MM.1S (cell line): Measurements from ENCODE around the gene RPRD1A.

ENCODE experiments used
- DNase-seq: peaks from one replicate; pipeline ENCODE4 v3.0.0-alpha.2; 2015
- H2AFZ ChIP-seq: fragments of 300-600 bp; sonication (generic); 2 replicates; pipeline ENCODE4 v1.6.0; 2016; ENCODE audit warnings: antibody characterized with exemption, low read length
- H3F3A ChIP-seq: fragments of 300-600 bp; sonication (generic); 2 replicates; pipeline ENCODE4 v1.6.1; 2016; ENCODE audit warnings: mild to moderate bottlenecking, antibody characterized with exemption, low read length, moderate library complexity, mixed read lengths; ENCODE audit not compliant: insufficient read depth
- H3K27ac ChIP-seq: fragments of 300-600 bp; sonication (generic); 2 replicates; pipeline ENCODE4 v1.5.1; 2016; ENCODE audit warnings: mild to moderate bottlenecking, low read length
- H3K27me3 ChIP-seq: fragments of 300-600 bp; sonication (generic); replicated peaks from 2 replicates; pipeline ENCODE4 v1.6.0; 2016; ENCODE audit warnings: low read length; ENCODE audit not compliant: insufficient read depth
- H3K36me3 ChIP-seq: fragments of 300-600 bp; sonication (generic); replicated peaks from 2 replicates; pipeline ENCODE4 v1.6.1; 2016; ENCODE audit warnings: mild to moderate bottlenecking, low read length, mixed read lengths; ENCODE audit not compliant: insufficient read depth
- H3K4me1 ChIP-seq: fragments of 300-600 bp; sonication (generic); 2 replicates; pipeline ENCODE4 v1.6.1; 2016; ENCODE audit warnings: low read length, mixed read lengths
- H3K4me2 ChIP-seq: fragments of 300-600 bp; sonication (generic); 2 replicates; pipeline ENCODE4 v1.6.0; 2016; ENCODE audit warnings: low read depth, low read length
- H3K4me3 ChIP-seq: fragments of 300-600 bp; sonication (generic); 2 replicates; pipeline ENCODE4 v1.5.1; 2016; ENCODE audit warnings: low read length, mixed read lengths
- H3K79me2 ChIP-seq: fragments of 300-600 bp; sonication (generic); 2 replicates; pipeline ENCODE4 v1.6.1; 2016; ENCODE audit warnings: mixed run types, low read length, mixed read lengths
- H3K9ac ChIP-seq: fragments of 300-600 bp; sonication (generic); 2 replicates; pipeline ENCODE4 v1.6.1; 2016; ENCODE audit warnings: low read length, mixed read lengths
- H3K9me2 ChIP-seq: fragments of 300-600 bp; sonication (generic); replicated peaks from 2 replicates; pipeline ENCODE4 v1.6.1; 2016; ENCODE audit warnings: mild to moderate bottlenecking, low read length, mixed read lengths; ENCODE audit not compliant: insufficient read depth
- H3K9me3 ChIP-seq: fragments of 300-600 bp; sonication (generic); replicated peaks from 2 replicates; pipeline ENCODE4 v1.6.1; 2016; ENCODE audit warnings: mild to moderate bottlenecking, low read length, mixed read lengths; ENCODE audit not compliant: insufficient read depth
- H4K20me1 ChIP-seq: fragments of 300-600 bp; sonication (generic); 2 replicates; pipeline ENCODE4 v1.6.1; 2016; ENCODE audit warnings: mild to moderate bottlenecking, low read length, moderate library complexity, mixed read lengths; ENCODE audit not compliant: insufficient read depth
- EZH2 ChIP-seq: fragments of 300-600 bp; sonication (generic); optimal IDR thresholded peaks from 2 replicates; pipeline ENCODE3; 2017; ENCODE audit warnings: low read depth, mild to moderate bottlenecking, antibody characterized with exemption, low read length, mixed read lengths
- EZH2phosphoT487 ChIP-seq: fragments of 300-600 bp; sonication (generic); IDR thresholded peaks from 2 replicates; pipeline ENCODE4 v1.6.1; 2018; ENCODE audit warnings: antibody characterized with exemption, low read length
- TF ChIP-seq, protein P1 (sequence below): fragments of 300-600 bp; sonication (generic); IDR thresholded peaks from 2 replicates; pipeline ENCODE4 v1.5.1; 2016; ENCODE audit warnings: antibody characterized with exemption, low read length, mixed read lengths

Gene RPRD1A

DNA sequence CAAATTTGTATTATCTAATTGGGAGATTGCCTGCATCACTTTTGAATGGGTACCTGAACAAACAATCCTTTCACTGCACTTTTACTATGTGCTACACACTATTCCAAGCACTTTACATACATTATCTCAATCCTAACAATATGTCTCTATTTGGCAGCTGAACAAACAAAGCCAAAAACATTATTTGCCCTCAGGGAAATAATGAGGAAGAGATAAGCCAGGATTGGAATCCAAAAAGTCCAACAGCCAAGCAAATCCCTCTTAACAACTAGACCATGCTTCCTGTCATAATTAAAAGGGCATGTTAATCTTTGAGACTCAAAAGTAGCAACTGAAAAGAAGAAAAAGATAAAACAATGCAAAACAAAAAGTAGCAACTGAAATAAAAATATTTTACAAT lies 32.1 kb downstream of the RPRD1A start:
- no peak for TF ChIP-seq EZH2phosphoT487
- TF ChIP-seq, protein P1, sequence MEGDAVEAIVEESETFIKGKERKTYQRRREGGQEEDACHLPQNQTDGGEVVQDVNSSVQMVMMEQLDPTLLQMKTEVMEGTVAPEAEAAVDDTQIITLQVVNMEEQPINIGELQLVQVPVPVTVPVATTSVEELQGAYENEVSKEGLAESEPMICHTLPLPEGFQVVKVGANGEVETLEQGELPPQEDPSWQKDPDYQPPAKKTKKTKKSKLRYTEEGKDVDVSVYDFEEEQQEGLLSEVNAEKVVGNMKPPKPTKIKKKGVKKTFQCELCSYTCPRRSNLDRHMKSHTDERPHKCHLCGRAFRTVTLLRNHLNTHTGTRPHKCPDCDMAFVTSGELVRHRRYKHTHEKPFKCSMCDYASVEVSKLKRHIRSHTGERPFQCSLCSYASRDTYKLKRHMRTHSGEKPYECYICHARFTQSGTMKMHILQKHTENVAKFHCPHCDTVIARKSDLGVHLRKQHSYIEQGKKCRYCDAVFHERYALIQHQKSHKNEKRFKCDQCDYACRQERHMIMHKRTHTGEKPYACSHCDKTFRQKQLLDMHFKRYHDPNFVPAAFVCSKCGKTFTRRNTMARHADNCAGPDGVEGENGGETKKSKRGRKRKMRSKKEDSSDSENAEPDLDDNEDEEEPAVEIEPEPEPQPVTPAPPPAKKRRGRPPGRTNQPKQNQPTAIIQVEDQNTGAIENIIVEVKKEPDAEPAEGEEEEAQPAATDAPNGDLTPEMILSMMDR = no peak
- no peak for TF ChIP-seq EZH2
- H3K9me2 ChIP-seq = no peaks in the 10 kb centered on the region
- no peaks in the 10 kb centered on the region for H3F3A ChIP-seq
- no peaks in the 10 kb centered on the region for H3K27me3 ChIP-seq
- no peak for DNase-seq
- H4K20me1 ChIP-seq = no peaks in the 10 kb centered on the region
- H2AFZ ChIP-seq = no peak overlapping the region
- H3K36me3 ChIP-seq = peaks cover 2% of the 10 kb centered on the region; the same call in 1 of the 2 replicates
- H3K9ac ChIP-seq = no peak overlapping the region
- H3K4me3 ChIP-seq = no peak overlapping the region
- H3K79me2 ChIP-seq = peaks cover 78% of the 10 kb centered on the region
- no peaks in the 10 kb centered on the region for H3K4me1 ChIP-seq
- H3K9me3 ChIP-seq = no peaks in the 10 kb centered on the region
- no peak overlapping the region for H3K27ac ChIP-seq
- H3K4me2 ChIP-seq = no peak overlapping the region

DNA sequence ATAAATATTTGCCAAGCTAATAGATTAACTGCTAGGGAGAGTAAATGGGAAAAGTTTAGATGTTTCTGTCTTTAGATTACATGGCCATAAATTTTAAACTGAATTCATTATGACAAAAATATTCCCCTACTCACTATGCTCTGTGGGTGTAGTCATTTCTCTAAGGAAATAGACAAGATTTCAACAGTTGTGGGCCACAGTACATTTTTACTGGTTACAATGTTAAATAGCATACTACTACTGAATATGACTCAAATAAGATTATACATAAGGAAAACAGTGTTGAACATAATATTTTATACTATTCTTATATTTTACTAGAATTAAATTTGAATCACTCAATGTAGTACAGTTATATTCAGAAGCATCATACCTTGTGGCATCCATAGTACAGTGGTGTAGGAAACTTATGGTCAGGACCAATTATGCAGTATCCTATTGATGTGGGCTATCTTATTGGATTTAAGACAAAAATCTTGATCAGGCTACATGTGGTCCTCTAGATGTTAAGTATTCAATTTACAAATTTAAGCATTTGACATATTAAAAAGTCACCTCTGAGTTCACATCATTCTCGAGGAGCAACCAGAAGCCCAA lies 33.0 kb downstream of the RPRD1A start:
- Histone ChIP-seq H3K27ac (no peak overlapping the region), H3K27me3 (no peaks in the 10 kb centered on the region), H4K20me1 (no peaks in the 10 kb centered on the region), H3F3A (no peaks in the 10 kb centered on the region), H3K4me2 (no peak overlapping the region), H3K9ac (no peak overlapping the region), H3K4me1 (no peaks in the 10 kb centered on the region), H3K9me3 (no peaks in the 10 kb centered on the region), H3K9me2 (no peaks in the 10 kb centered on the region), H3K36me3 (no peaks in the 10 kb centered on the region; the same call in 1 of the 2 replicates), H3K79me2 (peaks cover 70% of the 10 kb centered on the region), H2AFZ (no peak overlapping the region), H3K4me3 (no peak overlapping the region)
- TF ChIP-seq EZH2 = no peak
- no peak for DNase-seq

DNA sequence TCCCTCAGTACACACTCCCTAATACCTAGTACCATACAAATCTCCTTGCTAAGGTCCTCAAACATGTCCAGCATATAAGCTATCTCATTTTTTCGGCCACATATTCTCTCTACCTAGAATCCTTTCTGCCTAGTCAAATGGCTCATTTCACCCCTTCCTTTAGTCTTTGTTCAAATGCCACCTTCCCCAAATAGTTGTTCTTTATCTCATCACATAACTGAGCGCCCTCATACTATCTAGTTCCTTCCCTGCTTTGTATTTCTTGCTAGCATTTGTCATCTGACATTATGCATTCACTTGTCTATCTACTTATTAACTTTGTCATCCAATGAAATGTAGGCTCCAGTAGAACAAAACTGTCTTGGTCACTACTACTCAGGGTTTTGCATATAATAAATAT lies 35.5 kb downstream of the RPRD1A start:
- peaks cover 7% of the 10 kb centered on the region; the same call in 1 of the 2 replicates for H3K36me3 ChIP-seq
- no peak overlapping the region for H2AFZ ChIP-seq
- H3K9me2 ChIP-seq = no peaks in the 10 kb centered on the region
- H3K27ac ChIP-seq = no peak overlapping the region
- no peaks in the 10 kb centered on the region for H3K4me1 ChIP-seq
- TF ChIP-seq EZH2 (no peak), EZH2phosphoT487 (no peak)
- TF ChIP-seq, protein P1 = no peak
- no peaks in the 10 kb centered on the region for H3F3A ChIP-seq
- no peak for DNase-seq
- H4K20me1 ChIP-seq = no peaks in the 10 kb centered on the region
- H3K4me3 ChIP-seq = no peak overlapping the region
- no peak overlapping the region for H3K4me2 ChIP-seq
- no peaks in the 10 kb centered on the region for H3K9me3 ChIP-seq
- H3K27me3 ChIP-seq = no peaks in the 10 kb centered on the region
- H3K9ac ChIP-seq = no peak overlapping the region
- peaks cover 49% of the 10 kb centered on the region for H3K79me2 ChIP-seq

DNA sequence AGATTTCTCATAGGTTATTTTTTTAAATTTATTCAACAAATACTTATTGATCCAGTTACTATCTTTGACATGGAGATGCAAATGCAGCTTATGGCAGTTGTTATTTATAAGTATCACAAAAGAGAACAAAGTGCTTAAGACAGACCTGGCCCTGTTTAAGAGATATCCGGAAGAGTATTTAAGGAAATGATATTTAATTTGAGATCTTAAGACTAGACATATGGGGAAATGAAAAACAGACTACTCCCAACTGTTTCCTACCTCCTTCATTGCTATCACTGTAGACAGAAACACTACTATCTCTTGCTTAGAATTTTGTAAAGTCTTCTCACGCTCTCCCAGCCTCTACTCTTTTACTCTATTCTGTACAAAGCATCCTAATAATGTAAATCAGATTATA lies 36.0 kb downstream of the RPRD1A start:
- Histone ChIP-seq H3F3A (no peaks in the 10 kb centered on the region), H3K4me3 (no peak overlapping the region), H3K9ac (no peak overlapping the region), H3K9me2 (no peaks in the 10 kb centered on the region), H3K27ac (no peak overlapping the region), H3K27me3 (no peaks in the 10 kb centered on the region), H4K20me1 (no peaks in the 10 kb centered on the region), H2AFZ (no peak overlapping the region), H3K36me3 (peaks cover 8% of the 10 kb centered on the region; the same call in 1 of the 2 replicates), H3K4me2 (no peak overlapping the region), H3K79me2 (peaks cover 44% of the 10 kb centered on the region), H3K4me1 (no peaks in the 10 kb centered on the region), H3K9me3 (no peaks in the 10 kb centered on the region)
- no peak for TF ChIP-seq EZH2phosphoT487
- TF ChIP-seq, protein P1 = no peak
- TF ChIP-seq EZH2 = no peak
- DNase-seq = no peak
